NCI-H1436 (cell line): ENCODE measurements around the gene ACTG2.

Experiments used
- DNase-seq: peaks from one replicate; lab custom pipeline; 2025; lab: John Stamatoyannopoulos, UW

The ACTG2 gene

DNA sequence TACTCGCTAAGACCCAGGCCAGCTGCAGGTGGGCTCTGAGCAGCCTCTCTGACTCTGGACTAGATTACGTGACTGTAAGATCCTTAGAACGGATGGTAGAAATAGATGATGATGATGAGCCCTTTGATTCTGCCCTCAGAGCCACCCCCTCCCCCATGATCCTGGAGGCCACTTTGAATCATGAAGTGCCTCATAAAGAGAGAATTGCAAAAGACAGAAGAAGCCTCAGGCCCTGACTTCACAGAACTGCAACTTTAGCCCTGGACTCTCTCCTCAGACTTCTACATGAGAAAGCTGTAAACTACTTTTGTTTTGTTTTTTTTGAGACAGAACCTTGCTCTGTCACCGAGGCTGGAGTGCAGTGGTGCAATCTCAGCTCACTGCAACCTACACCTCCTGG lies 76.5 kb downstream of the ACTG2 start:
- no peak for DNase-seq
